Testis (tissue), 2 donors: ENCODE results near the gene PAK1.

ENCODE experiments used
- POLR2A ChIP-seq: fragments of 450-650 bp; IDR thresholded peaks from one replicate; pipeline ENCODE4 v1.6.1; 2017; ENCODE audit warnings: antibody characterized with exemption, mild to moderate bottlenecking, moderate library complexity
- TF ChIP-seq, protein P1 (sequence below), 3 experiments: fragments of 450-650 bp in 2 of 3; fragments of 200-600 bp in 1 of 3; sonication (generic) in 1 of 3; IDR thresholded peaks; one replicate each; pipeline ENCODE4 v1.5.1; 2016 to 2019; ENCODE audit warnings: antibody characterized with exemption in 3 of 3, mild to moderate bottlenecking in 2 of 3, moderate library complexity in 1 of 3

DNA sequence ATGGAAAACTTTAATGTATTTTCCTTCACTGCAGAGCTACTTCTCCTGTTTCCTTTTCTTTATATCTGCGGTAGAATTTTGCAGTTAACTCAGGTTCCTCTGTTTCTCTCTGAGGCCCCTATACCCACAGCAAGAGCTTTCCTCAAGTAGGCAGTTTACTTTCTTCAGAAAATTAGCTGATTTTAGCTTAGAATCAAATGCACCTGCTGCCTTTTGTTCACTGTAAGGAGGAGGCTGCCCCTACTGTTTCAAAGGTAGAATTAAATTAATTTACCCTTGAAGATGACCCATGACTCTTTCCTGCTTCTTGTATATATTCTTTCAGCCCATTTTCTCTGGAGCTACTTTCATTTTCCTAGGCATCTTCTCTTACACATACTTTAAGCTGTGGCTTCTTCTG is 103.7 kb downstream of the PAK1 start:
- TF ChIP-seq, protein P1, sequence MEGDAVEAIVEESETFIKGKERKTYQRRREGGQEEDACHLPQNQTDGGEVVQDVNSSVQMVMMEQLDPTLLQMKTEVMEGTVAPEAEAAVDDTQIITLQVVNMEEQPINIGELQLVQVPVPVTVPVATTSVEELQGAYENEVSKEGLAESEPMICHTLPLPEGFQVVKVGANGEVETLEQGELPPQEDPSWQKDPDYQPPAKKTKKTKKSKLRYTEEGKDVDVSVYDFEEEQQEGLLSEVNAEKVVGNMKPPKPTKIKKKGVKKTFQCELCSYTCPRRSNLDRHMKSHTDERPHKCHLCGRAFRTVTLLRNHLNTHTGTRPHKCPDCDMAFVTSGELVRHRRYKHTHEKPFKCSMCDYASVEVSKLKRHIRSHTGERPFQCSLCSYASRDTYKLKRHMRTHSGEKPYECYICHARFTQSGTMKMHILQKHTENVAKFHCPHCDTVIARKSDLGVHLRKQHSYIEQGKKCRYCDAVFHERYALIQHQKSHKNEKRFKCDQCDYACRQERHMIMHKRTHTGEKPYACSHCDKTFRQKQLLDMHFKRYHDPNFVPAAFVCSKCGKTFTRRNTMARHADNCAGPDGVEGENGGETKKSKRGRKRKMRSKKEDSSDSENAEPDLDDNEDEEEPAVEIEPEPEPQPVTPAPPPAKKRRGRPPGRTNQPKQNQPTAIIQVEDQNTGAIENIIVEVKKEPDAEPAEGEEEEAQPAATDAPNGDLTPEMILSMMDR (IDR thresholded peaks at IDR 0.05), result no peak
- TF ChIP-seq POLR2A, result no peak
